Type B pancreatic cell (in vitro differentiated cells): ENCODE measurements around the gene NCK1. TPM values are rescaled to one million over a fixed set of nuclear protein-coding genes. Genes with fewer than 3 reads are reported as not detected.

Experiments used
- DNase-seq: peaks from one replicate; pipeline ENCODE4 v3.0.0; 2021; ENCODE audit warnings: mixed read lengths; ENCODE audit not compliant: unreplicated experiment; ENCODE audit errors: extremely low spot score
- H3K27ac Mint-ChIP-seq: 2 replicates; pipeline ENCODE4 v1.8.0; 2021; ENCODE audit warnings: mild to moderate bottlenecking, mixed read lengths
- H3K27me3 Mint-ChIP-seq: 2 replicates; pipeline ENCODE4 v1.8.0; 2021; ENCODE audit warnings: mixed read lengths
- H3K36me3 Mint-ChIP-seq: 2 replicates; pipeline ENCODE4 v1.8.0; 2021; ENCODE audit warnings: mixed read lengths
- H3K4me1 Mint-ChIP-seq: one replicate; pipeline ENCODE4 v1.8.0; 2021; ENCODE audit warnings: mixed read lengths; ENCODE audit not compliant: unreplicated experiment
- H3K4me3 Mint-ChIP-seq: 2 replicates; pipeline ENCODE4 v1.8.0; 2021; ENCODE audit warnings: mild to moderate bottlenecking, mixed read lengths
- H3K9me3 Mint-ChIP-seq: 2 replicates; pipeline ENCODE4 v1.8.0; 2021; ENCODE audit warnings: mixed read lengths
- total RNA-seq: library from RNA; stranded (reverse); gene quantifications from 2 replicates; pipeline ENCODE4 v1.2.1, GENCODE V29; 2021; ENCODE audit warnings: low replicate concordance
- TF ChIP-seq, protein P1 (sequence below): fragments of 200-600 bp; sonication (generic); conservative IDR thresholded peaks from 2 replicates; pipeline ENCODE4 v1.5.0; 2021; ENCODE audit warnings: antibody characterized with exemption, mild to moderate bottlenecking

NCK1 gene
- total RNA-seq, 1 donor from 2014 or later, result 24.3 TPM

DNA sequence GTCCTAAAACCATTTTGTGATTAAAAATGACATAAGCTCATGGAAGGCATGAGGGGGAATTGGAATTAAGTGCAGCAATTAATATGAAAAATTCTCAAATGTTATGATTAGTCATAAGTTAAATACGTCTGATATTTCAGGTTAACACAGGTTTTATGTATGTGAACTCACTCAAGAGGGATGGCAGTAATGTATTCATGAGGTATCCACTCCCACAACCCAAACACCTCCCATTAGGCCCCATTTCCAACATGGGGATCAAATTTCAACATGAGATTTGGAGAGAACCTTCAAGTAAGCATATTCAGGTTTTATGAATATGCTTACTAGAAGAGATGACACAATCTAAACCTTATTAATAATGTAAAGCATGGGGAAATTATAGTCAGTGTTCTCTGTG lies 54.2 kb downstream of the NCK1 start:
- Mint-ChIP-seq H3K9me3 (peaks cover 13% of the 10 kb centered on the region), H3K27ac (no peak overlapping the region), H3K4me3 (no peak overlapping the region)

DNA sequence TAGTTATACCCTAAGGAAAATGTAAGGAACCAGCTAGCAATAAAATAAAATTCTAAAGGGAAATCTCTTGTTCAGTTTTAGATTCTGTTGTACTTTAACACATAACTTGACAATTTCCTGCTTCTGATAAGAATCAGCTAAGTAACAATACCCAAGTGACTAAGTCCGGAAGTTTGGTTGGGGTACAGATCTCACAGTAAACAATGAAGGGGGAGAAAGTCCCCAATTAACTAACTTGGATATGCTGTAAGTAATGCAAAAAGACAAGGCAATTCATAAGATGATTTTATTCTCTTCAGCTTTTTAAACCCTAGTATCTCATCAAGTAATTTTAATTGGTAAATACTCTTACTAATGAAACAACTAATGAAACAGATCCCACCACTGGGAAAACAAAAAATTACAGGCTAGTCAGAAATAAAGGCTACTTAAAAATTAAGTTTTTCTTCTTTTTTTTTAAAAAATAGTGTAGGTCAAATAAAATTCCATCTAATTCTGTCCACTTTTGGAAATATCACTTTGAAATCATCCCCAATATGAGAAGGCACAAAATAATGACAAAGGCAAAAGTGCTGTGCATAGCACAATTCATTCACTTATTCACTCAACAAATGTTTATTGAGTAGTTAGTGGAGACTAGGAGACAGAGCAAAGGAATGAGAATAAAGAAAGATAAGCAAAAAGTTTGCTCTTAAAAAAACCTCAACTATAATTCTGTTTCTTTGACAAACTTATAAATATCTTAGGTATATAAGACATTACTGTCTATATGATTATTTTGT lies 58.0 kb downstream of the NCK1 start:
- no peak for DNase-seq
- H3K9me3 Mint-ChIP-seq, result peaks cover 10% of the 10 kb centered on the region
- no peak overlapping the region for H3K4me3 Mint-ChIP-seq
- peaks cover 20% of the 10 kb centered on the region for H3K36me3 Mint-ChIP-seq
- H3K4me1 Mint-ChIP-seq, result peaks cover 4% of the 10 kb centered on the region
- H3K27me3 Mint-ChIP-seq, result no peaks in the 10 kb centered on the region
- H3K27ac Mint-ChIP-seq, result no peak overlapping the region
- TF ChIP-seq, protein P1, sequence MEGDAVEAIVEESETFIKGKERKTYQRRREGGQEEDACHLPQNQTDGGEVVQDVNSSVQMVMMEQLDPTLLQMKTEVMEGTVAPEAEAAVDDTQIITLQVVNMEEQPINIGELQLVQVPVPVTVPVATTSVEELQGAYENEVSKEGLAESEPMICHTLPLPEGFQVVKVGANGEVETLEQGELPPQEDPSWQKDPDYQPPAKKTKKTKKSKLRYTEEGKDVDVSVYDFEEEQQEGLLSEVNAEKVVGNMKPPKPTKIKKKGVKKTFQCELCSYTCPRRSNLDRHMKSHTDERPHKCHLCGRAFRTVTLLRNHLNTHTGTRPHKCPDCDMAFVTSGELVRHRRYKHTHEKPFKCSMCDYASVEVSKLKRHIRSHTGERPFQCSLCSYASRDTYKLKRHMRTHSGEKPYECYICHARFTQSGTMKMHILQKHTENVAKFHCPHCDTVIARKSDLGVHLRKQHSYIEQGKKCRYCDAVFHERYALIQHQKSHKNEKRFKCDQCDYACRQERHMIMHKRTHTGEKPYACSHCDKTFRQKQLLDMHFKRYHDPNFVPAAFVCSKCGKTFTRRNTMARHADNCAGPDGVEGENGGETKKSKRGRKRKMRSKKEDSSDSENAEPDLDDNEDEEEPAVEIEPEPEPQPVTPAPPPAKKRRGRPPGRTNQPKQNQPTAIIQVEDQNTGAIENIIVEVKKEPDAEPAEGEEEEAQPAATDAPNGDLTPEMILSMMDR, result no peak

More for the DNA sequence above, 54.2 kb downstream of the NCK1 start:
- Mint-ChIP-seq H3K4me1 (peaks cover 14% of the 10 kb centered on the region), H3K27me3 (no peaks in the 10 kb centered on the region), H3K36me3 (peaks cover 35% of the 10 kb centered on the region)
- DNase-seq, result no peak
- TF ChIP-seq, protein P1, result no peak

DNA sequence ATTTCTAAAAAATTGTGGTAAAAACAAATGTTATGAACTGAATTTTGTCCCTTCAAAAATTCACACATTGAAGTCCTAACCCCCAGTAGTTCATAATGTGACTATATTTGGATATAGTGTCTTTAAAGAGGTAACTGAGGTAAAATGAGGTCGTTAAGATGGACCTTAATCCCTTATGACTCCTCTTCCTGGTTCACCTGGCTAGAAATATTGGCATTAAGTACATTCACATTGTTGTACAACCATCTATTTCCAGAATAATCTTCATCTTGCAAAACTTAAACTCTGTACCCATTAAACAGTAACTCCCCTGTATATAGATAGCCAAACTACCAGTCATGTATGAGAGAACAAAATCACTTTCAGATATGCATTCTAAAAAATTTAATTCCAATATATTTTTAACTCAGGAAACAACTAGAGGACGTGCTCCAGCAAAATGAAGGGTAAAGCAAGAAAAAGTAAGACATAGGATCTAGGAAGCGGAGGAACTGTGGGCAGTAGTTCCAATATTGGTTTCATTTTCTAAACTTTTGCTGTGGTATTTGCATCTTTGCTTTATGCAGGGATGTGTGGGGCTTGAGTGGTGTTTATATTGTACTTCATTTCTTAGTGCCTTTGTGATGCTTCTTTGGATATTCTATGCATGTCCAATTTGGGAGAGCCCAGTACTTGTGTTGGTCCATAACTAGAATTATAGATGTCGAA lies 59.0 kb downstream of the NCK1 start:
- TF ChIP-seq, protein P1, result no peak
- H3K4me1 Mint-ChIP-seq, result no peaks in the 10 kb centered on the region

DNA sequence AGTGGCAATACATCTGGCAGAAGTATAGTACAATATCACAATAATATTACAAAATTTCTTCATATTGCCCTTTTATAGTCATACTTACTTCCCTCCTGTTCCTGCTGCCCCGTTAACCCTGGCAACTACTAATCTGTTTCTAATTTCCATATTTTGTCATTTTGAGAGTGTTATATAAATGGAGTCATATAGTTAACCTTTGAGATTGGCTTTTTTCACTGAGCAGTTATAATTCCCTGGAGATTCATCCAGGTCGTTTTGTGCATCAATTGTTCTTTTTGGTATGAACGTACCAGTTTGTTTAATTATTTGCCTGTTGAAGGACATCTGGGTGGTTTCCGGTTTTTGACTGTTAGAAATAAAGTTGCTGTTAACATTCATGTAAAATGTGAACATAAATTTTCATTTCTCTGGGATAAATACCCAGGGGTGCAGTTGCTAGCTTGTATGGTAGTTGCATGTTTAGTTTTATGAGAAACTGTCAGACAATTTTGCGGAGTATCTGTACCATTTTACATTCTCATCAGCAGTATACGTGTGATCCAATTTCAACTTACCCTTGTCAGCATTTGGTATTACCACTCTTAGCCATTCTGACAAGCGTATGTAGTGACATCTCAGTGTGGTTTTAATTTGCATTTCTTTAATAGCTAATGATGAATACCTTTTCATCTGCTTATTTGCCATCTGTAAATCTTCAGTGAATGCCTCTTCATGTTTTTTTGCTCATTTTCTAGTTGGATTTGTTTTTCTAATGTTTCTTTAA lies 63.6 kb downstream of the NCK1 start:
- peaks cover 4% of the 10 kb centered on the region for H3K4me1 Mint-ChIP-seq
- peaks cover 6% of the 10 kb centered on the region for H3K9me3 Mint-ChIP-seq
- H3K4me3 Mint-ChIP-seq, result no peak overlapping the region
- peaks cover 18% of the 10 kb centered on the region for H3K36me3 Mint-ChIP-seq
- no peak overlapping the region for H3K27ac Mint-ChIP-seq
- no peaks in the 10 kb centered on the region for H3K27me3 Mint-ChIP-seq
- no peak for DNase-seq
- TF ChIP-seq, protein P1, result no peak

More for the DNA sequence above, 59.0 kb downstream of the NCK1 start:
- no peak for DNase-seq
- no peaks in the 10 kb centered on the region for H3K27me3 Mint-ChIP-seq
- H3K36me3 Mint-ChIP-seq, result peaks cover 15% of the 10 kb centered on the region
- no peak overlapping the region for H3K27ac Mint-ChIP-seq
- peaks cover 6% of the 10 kb centered on the region for H3K9me3 Mint-ChIP-seq
- no peak overlapping the region for H3K4me3 Mint-ChIP-seq

DNA sequence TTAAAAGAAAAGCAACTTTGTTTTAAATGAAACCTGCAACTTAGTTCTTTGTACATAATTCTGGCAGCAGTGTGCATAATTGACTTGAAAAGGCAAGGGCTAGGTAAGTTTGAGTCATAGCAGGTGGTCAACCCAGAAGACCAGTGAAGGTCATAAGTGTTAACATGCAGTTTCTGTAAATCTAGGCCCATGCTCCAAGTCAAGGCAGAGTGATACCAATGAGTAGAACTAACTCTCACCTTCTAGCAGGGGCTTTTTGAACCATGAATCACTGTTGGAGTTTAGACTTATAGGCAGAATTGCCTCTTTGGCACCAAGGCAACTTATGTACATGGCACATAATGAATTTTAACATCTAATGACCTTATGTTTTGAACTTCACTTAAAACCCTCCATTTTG lies 66.2 kb downstream of the NCK1 start:
- peaks cover 18% of the 10 kb centered on the region for H3K36me3 Mint-ChIP-seq
- H3K27ac Mint-ChIP-seq, result no peak overlapping the region
- H3K27me3 Mint-ChIP-seq, result no peaks in the 10 kb centered on the region
- DNase-seq, result no peak
- peaks cover 10% of the 10 kb centered on the region for H3K4me1 Mint-ChIP-seq
- no peaks in the 10 kb centered on the region for H3K9me3 Mint-ChIP-seq
- TF ChIP-seq, protein P1, result no peak
- H3K4me3 Mint-ChIP-seq, result no peak overlapping the region
